SK-N-SH (cell line): ENCODE results near the gene ZNF750. TPM values are rescaled to one million over a fixed set of nuclear protein-coding genes. Genes with fewer than 3 reads are reported as not detected.

ENCODE experiments used
- CTCF ChIA-PET: fragments of 300-600, 350-600 bp; formaldehyde crosslinking; extraction: SDS; loops from one replicate; lab custom pipeline; 2021; lab: Yijun Ruan, JAX
- POLR2A ChIA-PET: fragments of 350-600 bp; sonication (Branson Sonifier 250); formaldehyde crosslinking; extraction: SDS; loops from one replicate; lab custom pipeline; 2020; ENCODE audit warnings: antibody characterized with exemption, inconsistent platforms; lab: Yijun Ruan, JAX
- DNase-seq: peaks from one replicate; pipeline ENCODE4 v3.0.0; 2012
- H2AFZ ChIP-seq: fragments of 200-600 bp; sonication (generic); 2 replicates; pipeline ENCODE4 v1.8.1; 2016; ENCODE audit warnings: antibody characterized with exemption, mild to moderate bottlenecking, low read depth
- H3F3A ChIP-seq: fragments of 200-600 bp; sonication (generic); replicated peaks from 2 replicates; pipeline ENCODE3; 2016; ENCODE audit warnings: antibody characterized with exemption, mild to moderate bottlenecking; ENCODE audit not compliant: insufficient read depth
- H3K27ac ChIP-seq, 2 experiments: fragments of 200-500 bp in 1 of 2; fragments of 200-600 bp in 1 of 2; sonication (Bioruptor generic) in 1 of 2; sonication (generic), shearing (Covaris generic) in 1 of 2; 2 replicates each; pipeline versions ENCODE4 v1.5.1 to v1.6.1; 2014 to 2016; ENCODE audit warnings: low read depth in 2 of 2, inconsistent platforms in 1 of 2, low read length in 1 of 2, mild to moderate bottlenecking in 1 of 2, mixed read lengths in 1 of 2
- H3K27me3 ChIP-seq: fragments of 200-600 bp; sonication (generic), shearing (Covaris generic); 2 replicates; pipeline ENCODE4 v1.6.1; 2016; ENCODE audit warnings: mixed run types; ENCODE audit not compliant: insufficient read depth
- H3K36me3 ChIP-seq, 2 experiments: fragments of 200-500 bp in 1 of 2; fragments of 200-600 bp in 1 of 2; sonication (Bioruptor generic) in 1 of 2; sonication (generic) in 1 of 2; replicated peaks in 1 of 2; 2 replicates each; pipeline versions ENCODE3 to v1.5.1; 2014 to 2016; ENCODE audit warnings: low read length in 1 of 2, mild to moderate bottlenecking in 1 of 2; ENCODE audit not compliant: insufficient read depth in 2 of 2, control insufficient read depth in 1 of 2
- H3K4me1 ChIP-seq, 2 experiments: fragments of 200-500 bp in 1 of 2; fragments of 200-600 bp in 1 of 2; sonication (Bioruptor generic) in 1 of 2; sonication (generic), shearing (Covaris generic) in 1 of 2; 2 replicates each; pipeline versions ENCODE4 v1.5.1 to v1.6.1; 2014 to 2016; ENCODE audit warnings: low read depth in 1 of 2, low read length in 1 of 2, mixed run types in 1 of 2; ENCODE audit not compliant: insufficient read depth in 2 of 2, control insufficient read depth in 1 of 2
- H3K4me2 ChIP-seq: fragments of 200-600 bp; sonication (generic), shearing (Covaris generic); 2 replicates; pipeline ENCODE4 v1.6.1; 2017; ENCODE audit warnings: mixed run types
- H3K4me3 ChIP-seq, 2 experiments: fragments of 200-500 bp in 1 of 2; fragments of 200-600 bp in 1 of 2; sonication (Bioruptor generic) in 1 of 2; sonication (generic), shearing (Covaris generic) in 1 of 2; 2 replicates each; pipeline versions ENCODE4 v1.5.1 to v1.8.1; 2014 to 2016; ENCODE audit warnings: low read depth in 2 of 2, inconsistent platforms in 1 of 2, low read length in 1 of 2, mild to moderate bottlenecking in 1 of 2, mixed read lengths in 1 of 2, moderate library complexity in 1 of 2
- H3K79me2 ChIP-seq: fragments of 200-600 bp; sonication (generic); 2 replicates; pipeline ENCODE4 v1.8.1; 2017; ENCODE audit warnings: mild to moderate bottlenecking; ENCODE audit not compliant: insufficient read depth
- H3K9ac ChIP-seq: fragments of 200-600 bp; sonication (generic); 2 replicates; pipeline ENCODE4 v1.6.1; 2017; ENCODE audit warnings: mixed run types
- H3K9me2 ChIP-seq: fragments of 200-600 bp; sonication (generic); 2 replicates; pipeline ENCODE4 v1.6.1; 2017; ENCODE audit warnings: mixed run types
- H3K9me3 ChIP-seq: fragments of 200-600 bp; sonication (generic); 2 replicates; pipeline ENCODE4 v1.6.1; 2017; ENCODE audit warnings: mixed run types, mild to moderate bottlenecking, moderate library complexity
- H4K20me1 ChIP-seq: fragments of 200-600 bp; sonication (generic); 2 replicates; pipeline ENCODE4 v1.6.1; 2017; ENCODE audit warnings: mild to moderate bottlenecking, mixed run types; ENCODE audit not compliant: insufficient read depth
- CTCF ChIP-seq: fragments of 200-600 bp; sonication (generic); IDR thresholded peaks from 2 replicates; pipeline ENCODE4 v1.6.1; 2017; ENCODE audit warnings: antibody characterized with exemption, mild to moderate bottlenecking, moderate library complexity
- EP300 ChIP-seq, 2 experiments: IDR thresholded peaks; 2 replicates each; pipeline versions ENCODE4 v1.4.0 to v1.6.1; 2012; ENCODE audit warnings: borderline replicate concordance in 1 of 2, low read depth in 1 of 2, low read length in 1 of 2
- FOXJ3 ChIP-seq: sonication (generic); formaldehyde crosslinking; IDR thresholded peaks from 2 replicates; pipeline ENCODE4 v1.5.1; 2020; ENCODE audit warnings: mild to moderate bottlenecking, missing genetic modification reagents
- JUND ChIP-seq: IDR thresholded peaks from 2 replicates; pipeline ENCODE4 v1.4.0; 2012
- MXI1 ChIP-seq: IDR thresholded peaks from 2 replicates; pipeline ENCODE4 v1.6.1; 2012; ENCODE audit warnings: mild to moderate bottlenecking, low read depth, low read length, improper control_type of control experiment
- NFIC ChIP-seq: IDR thresholded peaks from 2 replicates; pipeline ENCODE4 v1.4.0; 2012; ENCODE audit warnings: borderline replicate concordance
- NRF1 ChIP-seq: IDR thresholded peaks from 2 replicates; pipeline ENCODE4 v1.6.1; 2012; ENCODE audit warnings: low read depth, mild to moderate bottlenecking, low read length
- RAD21 ChIP-seq: IDR thresholded peaks from 2 replicates; pipeline ENCODE4 v1.6.1; 2012; ENCODE audit warnings: mild to moderate bottlenecking, low read length
- RFX5 ChIP-seq: IDR thresholded peaks from 2 replicates; pipeline ENCODE4 v1.6.1; 2012; ENCODE audit warnings: mild to moderate bottlenecking, improper control_type of control experiment, low read length
- RXRA ChIP-seq: IDR thresholded peaks from 2 replicates; pipeline ENCODE4 v1.4.0; 2012; ENCODE audit warnings: low read depth, mild to moderate bottlenecking, borderline replicate concordance
- TAF1 ChIP-seq: IDR thresholded peaks from 2 replicates; pipeline ENCODE4 v1.6.1; 2012; ENCODE audit warnings: low read depth, mild to moderate bottlenecking, low read length, moderate library complexity, borderline replicate concordance
- TCF12 ChIP-seq: IDR thresholded peaks from 2 replicates; pipeline ENCODE4 v1.4.0; 2012
- USF1 ChIP-seq: IDR thresholded peaks from 2 replicates; pipeline ENCODE4 v1.4.0; 2012; ENCODE audit warnings: low read depth, borderline replicate concordance
- YY1 ChIP-seq: IDR thresholded peaks from 2 replicates; pipeline ENCODE4 v1.4.0; 2012; ENCODE audit warnings: low read depth, mild to moderate bottlenecking
- WGBS: methylation state at CpG from one replicate; pipeline ENCODE4 v1.1.6; 2017; ENCODE audit warnings: low lambda C conversion rate; 5-methylcytosine and 5-hydroxymethylcytosine counted together
- polyA plus RNA-seq, 3 experiments: library from polyadenylated mRNA; depleted of rRNA; stranded (reverse); fragments of >200 nt; gene quantifications; 2 replicates each; pipeline ENCODE4 v1.2.3, GENCODE V29; 2012
- TF ChIP-seq, protein P1 (sequence below): IDR thresholded peaks from 2 replicates; pipeline ENCODE4 v1.4.0; 2012; ENCODE audit warnings: low read depth
- TF ChIP-seq, protein P2 (sequence below): IDR thresholded peaks from 2 replicates; pipeline ENCODE4 v1.6.1; 2012; ENCODE audit warnings: mild to moderate bottlenecking, low read depth, low read length, moderate library complexity

The ZNF750 gene
- not detected in 2 replicates for polyA plus RNA-seq (2012; rRNA removed)
- not detected in 2 replicates for polyA plus RNA-seq (2012; cell fraction: cytosol; rRNA removed)
- not detected in 2 replicates for polyA plus RNA-seq (2012; cell fraction: nucleus; rRNA removed)

GRCh38 chr17:82839617-82840292 lies at the start of gene ZNF750:
Gene ZNF750 (minus strand): TSS chr17:82840022. CDS start chr17:82832454, 7,568 bp downstream.
- Histone ChIP-seq H3K27me3 (no peaks in the 10 kb centered on the region), H3K4me3 (no peak within 1 kb of the TSS), H3K9ac (no peak within 1 kb of the TSS), H2AFZ (no peak within 1 kb of the TSS), H3K27ac (no peak within 1 kb of the TSS; a peak in 1 of 4 replicates), H3K4me1 (peaks cover 0 to 9% of the 10 kb centered on the region in 2 experiments; a peak in 1 of 4 replicates), H4K20me1 (no peaks in the 10 kb centered on the region), H3K9me2 (no peaks in the 10 kb centered on the region), H3K36me3 (peaks cover 8 to 9% of the 10 kb centered on the region in 2 experiments), H3K9me3 (no peaks in the 10 kb centered on the region), H3K79me2 (no peaks in the 10 kb centered on the region), H3F3A (no peaks in the 10 kb centered on the region), H3K4me2 (no peak within 1 kb of the TSS)
- 95% methylated on average over 25 of the region's 25 CpGs for WGBS
- TF ChIP-seq RXRA, result no peak
- TF ChIP-seq FOXJ3 (CRISPR knock-in tag), result no peak
- no peak for TF ChIP-seq JUND
- TF ChIP-seq, protein P1, sequence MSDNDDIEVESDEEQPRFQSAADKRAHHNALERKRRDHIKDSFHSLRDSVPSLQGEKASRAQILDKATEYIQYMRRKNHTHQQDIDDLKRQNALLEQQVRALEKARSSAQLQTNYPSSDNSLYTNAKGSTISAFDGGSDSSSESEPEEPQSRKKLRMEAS, result no peak
- DNase-seq, result no peak
- POLR2A ChIA-PET, result no interaction called here
- CTCF ChIA-PET, result interaction anchor here (1.3 to 4.6 kb wide), 4 partner anchors 10 to 65 kb away, joined by 3 to 17 read pairs (median 6); no protein-coding TSS in a partner anchor

GRCh38 chr17:82888583-82889495 lies 49.0 kb upstream of the ZNF750 start:
- Histone ChIP-seq H3K9me2 (no peaks in the 10 kb centered on the region), H3K9ac (no peak overlapping the region), H3K36me3 (peaks cover 4 to 18% of the 10 kb centered on the region in 2 experiments), H2AFZ (no peak overlapping the region), H3K4me1 (peaks cover 11 to 42% of the 10 kb centered on the region in 2 experiments), H4K20me1 (no peaks in the 10 kb centered on the region), H3K79me2 (peaks cover 19% of the 10 kb centered on the region), H3K4me3 (no peak overlapping the region), H3K27me3 (no peaks in the 10 kb centered on the region), H3F3A (peaks cover 12% of the 10 kb centered on the region), H3K4me2 (no peak overlapping the region), H3K27ac (no peak overlapping the region; a peak in 1 of 4 replicates), H3K9me3 (no peaks in the 10 kb centered on the region)
- POLR2A ChIA-PET, result no interaction called here
- WGBS, result 95% methylated on average over 22 of the region's 30 CpGs
- peak; percentile 69 for DNase-seq
- CTCF ChIA-PET, result interaction anchor here (0.8 kb wide), 1 partner anchor 108 kb away, joined by 3 read pairs; no protein-coding TSS in a partner anchor
- TF ChIP-seq RAD21 (no peak), EP300 (IDR thresholded peaks at IDR 0.05; ENCODE audit: borderline replicate concordance in 1 of 2, low read depth in 1 of 2, low read length in 1 of 2) (no peak), TCF12 (no peak), USF1 (no peak), NRF1 (no peak), TAF1 (no peak), MXI1 (no peak), RFX5 (no peak), CTCF (no peak), NFIC (no peak), RXRA (no peak), YY1 (no peak)
- TF ChIP-seq, protein P1, result no peak
- TF ChIP-seq, protein P2, sequence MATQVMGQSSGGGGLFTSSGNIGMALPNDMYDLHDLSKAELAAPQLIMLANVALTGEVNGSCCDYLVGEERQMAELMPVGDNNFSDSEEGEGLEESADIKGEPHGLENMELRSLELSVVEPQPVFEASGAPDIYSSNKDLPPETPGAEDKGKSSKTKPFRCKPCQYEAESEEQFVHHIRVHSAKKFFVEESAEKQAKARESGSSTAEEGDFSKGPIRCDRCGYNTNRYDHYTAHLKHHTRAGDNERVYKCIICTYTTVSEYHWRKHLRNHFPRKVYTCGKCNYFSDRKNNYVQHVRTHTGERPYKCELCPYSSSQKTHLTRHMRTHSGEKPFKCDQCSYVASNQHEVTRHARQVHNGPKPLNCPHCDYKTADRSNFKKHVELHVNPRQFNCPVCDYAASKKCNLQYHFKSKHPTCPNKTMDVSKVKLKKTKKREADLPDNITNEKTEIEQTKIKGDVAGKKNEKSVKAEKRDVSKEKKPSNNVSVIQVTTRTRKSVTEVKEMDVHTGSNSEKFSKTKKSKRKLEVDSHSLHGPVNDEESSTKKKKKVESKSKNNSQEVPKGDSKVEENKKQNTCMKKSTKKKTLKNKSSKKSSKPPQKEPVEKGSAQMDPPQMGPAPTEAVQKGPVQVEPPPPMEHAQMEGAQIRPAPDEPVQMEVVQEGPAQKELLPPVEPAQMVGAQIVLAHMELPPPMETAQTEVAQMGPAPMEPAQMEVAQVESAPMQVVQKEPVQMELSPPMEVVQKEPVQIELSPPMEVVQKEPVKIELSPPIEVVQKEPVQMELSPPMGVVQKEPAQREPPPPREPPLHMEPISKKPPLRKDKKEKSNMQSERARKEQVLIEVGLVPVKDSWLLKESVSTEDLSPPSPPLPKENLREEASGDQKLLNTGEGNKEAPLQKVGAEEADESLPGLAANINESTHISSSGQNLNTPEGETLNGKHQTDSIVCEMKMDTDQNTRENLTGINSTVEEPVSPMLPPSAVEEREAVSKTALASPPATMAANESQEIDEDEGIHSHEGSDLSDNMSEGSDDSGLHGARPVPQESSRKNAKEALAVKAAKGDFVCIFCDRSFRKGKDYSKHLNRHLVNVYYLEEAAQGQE, result no peak
